ENCODE measurements around the gene KIAA1755.

Gene KIAA1755

GRCh38 chr20:38212806-38213606 lies 47.5 kb downstream of the KIAA1755 start:
- no peak overlapping the region for H3K4me3 ChIP-seq (ENCODE audit: low read length)
- no peak for DNase-seq (ENCODE audit: low read depth, low spot score)

- no peak for DNase-seq (ENCODE audit: low read depth, low spot score)
- no peak overlapping the region for H3K4me3 ChIP-seq (ENCODE audit: low read length)
These were observed 49.1 kb downstream of the KIAA1755 start for GRCh38 chr20:38211200-38212097.

- H3K4me3 ChIP-seq (ENCODE audit: low read length), result no peak overlapping the region
- no peak for DNase-seq (ENCODE audit: low read depth, low spot score)
These were observed 49.8 kb downstream of the KIAA1755 start for GRCh38 chr20:38210741-38211140.

- no peak for DNase-seq (ENCODE audit: low read depth, low spot score)
- no peak overlapping the region for H3K4me3 ChIP-seq (ENCODE audit: low read length)
These were observed 50.7 kb downstream of the KIAA1755 start for GRCh38 chr20:38209736-38210405.

- DNase-seq (ENCODE audit: low read depth, low spot score), result no peak
- H3K4me3 ChIP-seq (ENCODE audit: low read length), result no peak overlapping the region
These were observed 51.4 kb downstream of the KIAA1755 start for GRCh38 chr20:38209054-38209675.

GRCh38 chr20:38208523-38208922 lies 52.0 kb downstream of the KIAA1755 start:
- no peak for DNase-seq (ENCODE audit: low read depth, low spot score)
- H3K4me3 ChIP-seq (ENCODE audit: low read length), result no peak overlapping the region

GRCh38 chr20:38208088-38208487 lies 52.4 kb downstream of the KIAA1755 start:
- H3K4me3 ChIP-seq (ENCODE audit: low read length), result no peak overlapping the region
- DNase-seq (ENCODE audit: low read depth, low spot score), result no peak

GRCh38 chr20:38207621-38208020 lies 52.9 kb downstream of the KIAA1755 start:
- no peak for DNase-seq (ENCODE audit: low read depth, low spot score)
- no peak overlapping the region for H3K4me3 ChIP-seq (ENCODE audit: low read length)

- H3K4me3 ChIP-seq (ENCODE audit: low read length), result no peak overlapping the region
These were observed 55.5 kb downstream of the KIAA1755 start for GRCh38 chr20:38205001-38205400.

GRCh38 chr20:38203981-38204357 lies 56.6 kb downstream of the KIAA1755 start:
- DNase-seq (ENCODE audit: low read depth, low spot score), result no peak
- no peak overlapping the region for H3K4me3 ChIP-seq (ENCODE audit: low read length)

More at GRCh38 chr20:38205001-38205400, 55.5 kb downstream of the KIAA1755 start:
- no peak for DNase-seq (ENCODE audit: low read depth, low spot score)

- H3K4me3 ChIP-seq (ENCODE audit: low read length), result no peak overlapping the region
- no peak for DNase-seq (ENCODE audit: low read depth, low spot score)
These were observed 57.1 kb downstream of the KIAA1755 start for GRCh38 chr20:38203337-38203980.

GRCh38 chr20:38202982-38203293 lies 57.6 kb downstream of the KIAA1755 start:
- DNase-seq (ENCODE audit: low read depth, low spot score), result no peak
- no peak overlapping the region for H3K4me3 ChIP-seq (ENCODE audit: low read length)

- H3K4me3 ChIP-seq (ENCODE audit: low read length), result no peak overlapping the region
- no peak for DNase-seq (ENCODE audit: low read depth, low spot score)
These were observed 58.2 kb downstream of the KIAA1755 start for GRCh38 chr20:38202153-38202981.

GRCh38 chr20:38201356-38201755 lies 59.2 kb downstream of the KIAA1755 start:
- DNase-seq (ENCODE audit: low read depth, low spot score), result no peak
- no peak overlapping the region for H3K4me3 ChIP-seq (ENCODE audit: low read length)

GRCh38 chr20:38200646-38201045 lies 59.9 kb downstream of the KIAA1755 start:
- no peak for DNase-seq (ENCODE audit: low read depth, low spot score)
- H3K4me3 ChIP-seq (ENCODE audit: low read length), result no peak overlapping the region

- H3K4me3 ChIP-seq (ENCODE audit: low read length), result no peak overlapping the region
- DNase-seq (ENCODE audit: low read depth, low spot score), result no peak
These were observed 60.8 kb downstream of the KIAA1755 start for GRCh38 chr20:38199501-38200390.

- no peak for DNase-seq (ENCODE audit: low read depth, low spot score)
- H3K4me3 ChIP-seq (ENCODE audit: low read length), result no peak overlapping the region
These were observed 62.2 kb downstream of the KIAA1755 start for GRCh38 chr20:38198238-38198861.

Measured in Jurkat, Clone E6-1 (cell line).